ENCODE results near the gene CYP26B1.

Gene CYP26B1

DNA sequence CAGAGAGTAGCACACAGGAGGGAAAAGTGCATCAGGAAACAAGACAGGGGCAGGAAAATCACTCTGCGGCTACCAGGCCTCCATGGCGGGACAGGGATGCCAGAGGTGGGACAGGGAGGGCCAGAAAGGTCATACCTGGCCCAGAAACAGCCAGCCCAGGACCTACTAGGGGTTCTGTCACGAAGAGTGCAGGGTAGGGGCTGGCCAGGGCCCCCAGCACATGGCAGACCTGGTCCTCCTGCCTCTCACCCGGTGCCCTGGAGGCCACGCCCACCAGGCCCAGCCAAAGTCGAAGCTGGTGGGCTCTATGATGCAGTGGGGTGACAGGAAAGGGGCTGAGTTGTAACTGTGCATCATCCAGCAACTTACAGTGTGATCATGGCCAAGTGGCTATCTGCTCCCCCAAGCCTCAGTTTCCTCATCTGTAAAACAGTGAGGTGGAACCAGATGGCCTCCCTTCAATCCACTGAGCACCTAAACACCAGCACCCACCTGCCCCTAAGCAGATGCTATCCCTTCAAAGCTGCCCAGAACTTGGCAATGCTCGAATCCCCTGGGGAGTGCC lies 10.6 kb downstream of the CYP26B1 start:
- no peak for TF ChIP-seq JUND (IDR thresholded peaks at IDR 0.05; ENCODE audit: low read depth)
- no peak for DNase-seq (ENCODE audit: low read depth in 1 of 2, low spot score in 1 of 2)
- in situ Hi-C loops (cut with HindIII; ENCODE audit: low pct_unique_long_range_greater_than_20kb, low sequenced_read_pairs), result no loop called here

DNA sequence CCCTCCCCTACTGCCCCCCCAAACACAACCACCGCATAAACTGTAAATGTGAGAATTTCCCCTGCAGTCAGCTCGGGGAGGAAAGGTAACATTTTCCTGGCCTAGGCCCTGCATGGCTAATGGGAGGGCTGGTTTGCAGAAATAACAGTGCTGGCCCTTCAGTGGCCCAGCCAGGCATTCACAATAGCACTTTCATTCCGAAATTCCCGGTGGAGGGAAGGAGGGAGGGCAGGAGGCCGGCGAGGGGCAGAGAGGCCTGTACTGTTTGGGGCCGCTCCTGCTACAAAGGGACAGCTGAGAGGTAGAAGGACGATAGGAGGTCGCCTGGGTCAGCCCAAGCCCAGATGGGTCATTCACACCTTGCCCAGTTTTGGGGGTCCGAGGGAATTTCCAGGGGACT lies 11.3 kb downstream of the CYP26B1 start:
- no peak for DNase-seq (ENCODE audit: low read depth in 1 of 2, low spot score in 1 of 2)
- in situ Hi-C loops (cut with HindIII; ENCODE audit: low pct_unique_long_range_greater_than_20kb, low sequenced_read_pairs), result no loop called here
- TF ChIP-seq JUND (IDR thresholded peaks at IDR 0.05; ENCODE audit: low read depth), result no peak

DNA sequence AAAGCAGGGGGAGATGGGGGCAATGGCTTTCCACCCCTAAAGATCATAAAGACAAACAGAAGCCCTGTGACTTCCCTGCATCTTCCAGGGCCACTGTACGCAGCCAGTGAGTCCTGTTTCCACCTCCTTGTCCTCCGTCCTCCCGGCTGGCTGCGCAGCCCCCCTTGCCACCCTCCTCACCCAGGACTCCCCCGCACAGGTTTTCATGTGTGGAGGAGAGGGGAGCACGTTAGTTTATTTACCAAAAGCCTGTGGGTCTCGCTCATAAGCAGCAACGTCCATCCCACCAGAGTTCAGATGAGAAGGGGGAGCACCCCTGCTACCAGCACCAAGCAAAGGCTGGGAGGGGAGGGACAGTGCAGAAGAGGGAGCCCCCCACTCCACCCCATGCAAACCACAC lies 11.7 kb downstream of the CYP26B1 start:
- in situ Hi-C loops (cut with HindIII; ENCODE audit: low pct_unique_long_range_greater_than_20kb, low sequenced_read_pairs), result no loop called here
- no peak for DNase-seq (ENCODE audit: low read depth in 1 of 2, low spot score in 1 of 2)
- no peak for TF ChIP-seq JUND (IDR thresholded peaks at IDR 0.05; ENCODE audit: low read depth)

DNA sequence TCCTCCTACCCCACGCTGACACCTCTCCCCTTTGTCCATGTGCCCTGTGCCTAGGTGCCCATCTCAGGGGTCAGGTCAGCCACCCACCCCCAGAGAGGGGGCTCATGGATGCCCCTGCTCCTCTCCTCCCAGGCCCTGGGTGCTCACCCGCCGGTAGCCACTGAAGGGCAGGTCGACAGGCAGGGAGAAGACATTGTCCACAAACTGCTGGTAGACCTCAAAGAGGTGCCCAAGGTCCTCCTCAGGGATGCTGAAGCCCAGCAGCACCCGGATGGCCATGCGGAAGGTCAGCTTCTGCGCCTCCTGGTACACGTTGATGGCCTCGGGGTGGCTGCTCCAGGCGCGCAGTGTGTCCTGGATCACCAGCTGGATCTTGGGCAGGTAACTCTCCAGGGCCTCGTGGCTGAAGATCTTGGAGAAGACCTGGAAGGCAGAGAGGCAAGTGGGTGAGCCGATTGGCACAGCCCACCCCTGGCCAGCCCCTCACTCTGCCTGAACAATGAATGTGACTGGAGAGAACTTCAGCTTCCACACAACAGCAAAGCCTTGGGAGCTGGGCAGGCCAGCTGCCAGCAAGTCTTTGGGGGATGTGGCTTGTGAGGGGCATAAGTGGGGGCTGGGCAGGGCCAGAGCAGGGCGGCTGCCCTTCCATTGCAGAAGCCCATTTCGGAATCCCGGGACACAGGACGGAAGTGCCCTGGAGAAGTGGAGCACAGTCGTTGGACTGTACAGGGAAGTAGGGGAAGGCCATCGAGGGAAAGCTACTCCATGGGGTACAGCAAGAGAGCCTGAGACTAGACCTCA lies 12.5 kb downstream of the CYP26B1 start:
- DNase-seq (ENCODE audit: low read depth in 1 of 2, low spot score in 1 of 2), result no peak
- no peak for TF ChIP-seq JUND (IDR thresholded peaks at IDR 0.05; ENCODE audit: low read depth)
- in situ Hi-C loops (cut with HindIII; ENCODE audit: low pct_unique_long_range_greater_than_20kb, low sequenced_read_pairs), result no loop called here

DNA sequence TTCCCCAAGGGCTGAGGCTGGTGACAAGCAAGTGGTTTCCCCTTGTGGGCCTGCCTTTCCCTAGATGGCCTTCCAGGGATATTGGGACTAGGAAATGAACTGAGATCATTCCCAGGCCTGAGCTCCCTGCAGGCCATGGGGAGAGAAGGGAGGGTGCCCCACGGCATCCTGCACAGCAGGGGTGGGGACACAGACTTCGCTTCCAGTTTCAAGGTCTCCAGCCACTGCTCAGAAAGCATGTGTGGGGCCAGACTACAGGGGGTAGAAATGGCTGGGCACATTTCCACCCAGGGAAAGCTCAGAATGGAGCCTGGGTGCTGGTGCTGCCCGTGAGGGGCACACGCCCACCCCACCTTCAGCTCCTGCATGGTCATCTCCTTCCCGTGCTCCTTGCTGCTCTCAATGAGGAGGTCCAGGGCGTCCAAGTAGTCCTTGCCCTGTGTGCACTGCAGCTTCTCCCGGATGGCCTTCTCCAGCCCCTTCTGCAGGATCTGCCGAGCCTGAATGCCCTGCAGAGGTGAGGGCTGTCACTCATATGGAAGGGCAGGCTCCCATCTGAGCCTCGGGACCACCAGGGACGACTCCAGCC lies 13.2 kb downstream of the CYP26B1 start:
- DNase-seq (ENCODE audit: low read depth in 1 of 2, low spot score in 1 of 2), result no peak
- in situ Hi-C loops (cut with HindIII; ENCODE audit: low pct_unique_long_range_greater_than_20kb, low sequenced_read_pairs), result no loop called here

DNA sequence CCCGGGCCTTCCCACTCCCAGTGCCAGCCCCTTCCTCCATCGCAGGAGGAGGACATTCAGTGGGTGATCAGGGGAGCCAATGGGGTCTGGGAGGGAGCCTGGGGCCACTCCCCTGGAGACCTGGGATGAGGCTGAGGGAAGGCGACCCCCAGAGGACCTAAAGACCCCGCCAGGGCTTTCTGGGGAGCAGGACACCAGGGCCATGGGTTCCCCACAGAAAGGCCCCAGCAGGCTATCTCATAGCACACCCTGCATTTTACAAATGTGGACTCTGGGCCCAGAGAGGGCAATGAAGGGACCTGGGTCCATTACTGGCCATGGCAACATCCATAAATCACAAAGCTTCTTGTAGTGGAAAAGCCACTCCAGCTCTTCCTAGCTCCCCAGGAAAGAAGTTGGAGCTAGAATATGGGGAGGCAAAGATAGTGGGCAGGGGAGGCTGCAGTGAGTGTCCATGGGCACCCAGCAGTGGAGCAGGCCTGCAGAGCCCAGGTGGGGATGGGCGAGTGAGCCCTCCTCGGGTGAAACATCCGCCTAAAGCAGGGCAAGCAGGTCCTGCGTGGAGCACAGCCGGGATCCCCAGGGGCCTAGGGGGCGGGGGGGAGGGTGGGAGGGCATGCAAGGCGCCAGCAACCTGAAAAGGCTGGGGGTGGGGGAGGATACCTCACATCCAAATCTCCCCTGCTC lies 13.8 kb downstream of the CYP26B1 start:
- in situ Hi-C loops (cut with HindIII; ENCODE audit: low pct_unique_long_range_greater_than_20kb, low sequenced_read_pairs), result no loop called here
- no peak for DNase-seq (ENCODE audit: low read depth in 1 of 2, low spot score in 1 of 2)
- no peak for TF ChIP-seq JUND (IDR thresholded peaks at IDR 0.05; ENCODE audit: low read depth)

More for the DNA sequence above, 13.2 kb downstream of the CYP26B1 start:
- no peak for TF ChIP-seq JUND (IDR thresholded peaks at IDR 0.05; ENCODE audit: low read depth)

DNA sequence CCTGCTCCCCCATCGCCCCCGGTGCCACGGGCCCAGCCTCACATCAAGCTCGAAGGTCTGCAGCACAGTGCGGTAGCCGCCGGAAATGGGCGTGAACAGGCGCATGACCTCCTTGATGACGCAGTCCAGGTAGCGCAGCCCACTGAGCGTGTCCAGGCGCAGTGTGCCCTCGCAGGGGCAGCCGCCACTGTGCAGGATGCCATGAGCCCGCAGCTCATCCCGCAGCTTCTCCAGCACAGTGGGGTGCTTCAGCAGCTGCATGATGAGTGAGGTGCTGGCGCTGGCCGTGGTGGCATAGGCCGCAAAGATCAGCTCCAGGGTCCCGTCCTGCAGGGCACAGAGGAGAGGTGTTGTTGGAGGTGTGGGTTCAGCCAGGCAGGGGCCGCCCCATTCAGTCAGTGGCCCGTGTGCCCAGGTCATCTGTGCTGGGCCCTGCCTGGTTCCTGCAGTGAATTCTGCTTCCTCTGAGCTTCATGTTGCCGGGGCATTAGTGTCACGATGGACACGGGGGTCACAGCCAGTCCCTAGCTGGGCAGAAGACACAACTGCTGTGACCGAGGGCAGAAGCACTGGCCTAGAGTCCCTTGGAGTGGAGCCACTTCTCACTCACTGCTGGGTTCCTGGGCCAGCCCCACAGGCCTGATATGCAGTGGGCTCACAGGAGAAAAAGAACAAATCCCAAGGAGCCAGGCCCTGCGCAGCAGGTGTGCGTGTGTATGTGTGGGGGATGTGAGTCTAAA lies 14.5 kb downstream of the CYP26B1 start:
- in situ Hi-C loops (cut with HindIII; ENCODE audit: low pct_unique_long_range_greater_than_20kb, low sequenced_read_pairs), result no loop called here
- no peak for DNase-seq (ENCODE audit: low read depth in 1 of 2, low spot score in 1 of 2)
- TF ChIP-seq JUND (IDR thresholded peaks at IDR 0.05; ENCODE audit: low read depth), result no peak

DNA sequence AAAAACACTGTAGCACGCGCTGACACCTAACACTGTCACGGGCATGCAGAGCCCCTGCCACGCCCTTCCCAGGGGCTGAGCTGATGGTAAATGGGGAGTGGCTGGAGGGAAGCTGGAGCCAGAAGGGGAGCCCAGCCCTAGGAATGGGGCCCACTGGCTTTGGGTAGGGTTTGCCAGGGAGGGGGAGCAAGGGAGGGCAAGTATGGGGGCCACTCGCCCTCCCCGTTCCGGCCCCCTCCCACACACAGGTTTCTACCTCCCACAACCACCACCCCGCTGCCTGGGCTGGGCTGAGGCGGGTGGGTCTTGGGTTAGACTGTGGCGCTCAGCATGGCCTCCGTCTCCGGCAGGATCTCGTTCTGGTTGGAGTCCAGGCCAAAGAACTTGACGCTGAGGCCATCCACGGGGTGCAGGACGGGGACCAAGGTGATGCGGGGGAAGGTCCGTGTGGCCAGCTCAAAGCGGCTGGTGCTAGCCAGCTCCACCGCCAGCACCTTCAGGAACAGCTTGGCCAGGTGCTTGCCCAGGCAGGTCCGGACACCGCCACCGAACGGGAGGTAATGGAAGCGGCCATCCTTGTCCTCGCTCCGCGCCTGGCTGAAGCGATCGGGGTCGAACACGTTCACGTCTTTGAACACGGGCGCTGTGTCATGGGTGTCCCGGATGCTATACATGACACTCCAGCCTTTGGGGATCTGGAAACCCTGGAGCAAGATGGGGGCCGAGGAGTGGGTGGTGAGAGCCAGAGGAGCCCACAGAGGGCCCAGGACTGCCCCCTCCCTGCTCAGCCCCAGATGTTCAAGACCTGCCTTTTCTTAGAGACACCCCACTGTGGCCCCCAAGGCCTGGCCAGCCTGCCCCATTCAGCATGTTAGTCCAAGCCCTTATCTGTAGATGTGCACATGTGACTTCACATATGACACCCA lies 15.5 kb downstream of the CYP26B1 start:
- in situ Hi-C loops (cut with HindIII; ENCODE audit: low pct_unique_long_range_greater_than_20kb, low sequenced_read_pairs), result no loop called here
- DNase-seq (ENCODE audit: low read depth in 1 of 2, low spot score in 1 of 2), result no peak
- TF ChIP-seq JUND (IDR thresholded peaks at IDR 0.05; ENCODE audit: low read depth), result no peak

DNA sequence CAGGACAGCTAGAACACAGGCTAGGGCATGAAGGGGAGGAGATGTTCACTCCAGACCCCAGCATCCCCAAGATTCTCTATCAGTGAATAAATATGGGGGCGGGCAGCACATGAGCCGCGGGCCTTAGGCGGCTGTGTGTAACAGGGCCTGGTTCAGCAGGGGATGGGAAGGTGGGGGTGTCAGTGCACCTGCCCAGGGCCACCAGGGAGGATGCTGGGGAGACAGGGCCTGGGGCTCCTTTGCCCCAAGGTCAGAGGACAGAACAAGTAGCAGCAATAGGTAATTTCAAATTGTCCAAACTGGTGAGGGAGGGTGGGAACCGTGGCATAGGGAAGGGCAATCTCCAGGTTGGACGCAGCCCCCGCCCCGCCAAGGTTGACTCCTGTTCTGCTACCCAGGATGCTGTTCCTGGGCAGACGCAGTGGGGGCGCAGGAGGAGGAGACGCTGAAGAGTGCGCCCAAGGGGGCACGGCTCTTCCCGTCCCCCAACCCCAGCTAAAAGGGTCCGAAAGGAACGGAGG lies 16.2 kb downstream of the CYP26B1 start:
- TF ChIP-seq JUND (IDR thresholded peaks at IDR 0.05; ENCODE audit: low read depth), result no peak
- DNase-seq (ENCODE audit: low read depth in 1 of 2, low spot score in 1 of 2), result no peak
- in situ Hi-C loops (cut with HindIII; ENCODE audit: low pct_unique_long_range_greater_than_20kb, low sequenced_read_pairs), result no loop called here

DNA sequence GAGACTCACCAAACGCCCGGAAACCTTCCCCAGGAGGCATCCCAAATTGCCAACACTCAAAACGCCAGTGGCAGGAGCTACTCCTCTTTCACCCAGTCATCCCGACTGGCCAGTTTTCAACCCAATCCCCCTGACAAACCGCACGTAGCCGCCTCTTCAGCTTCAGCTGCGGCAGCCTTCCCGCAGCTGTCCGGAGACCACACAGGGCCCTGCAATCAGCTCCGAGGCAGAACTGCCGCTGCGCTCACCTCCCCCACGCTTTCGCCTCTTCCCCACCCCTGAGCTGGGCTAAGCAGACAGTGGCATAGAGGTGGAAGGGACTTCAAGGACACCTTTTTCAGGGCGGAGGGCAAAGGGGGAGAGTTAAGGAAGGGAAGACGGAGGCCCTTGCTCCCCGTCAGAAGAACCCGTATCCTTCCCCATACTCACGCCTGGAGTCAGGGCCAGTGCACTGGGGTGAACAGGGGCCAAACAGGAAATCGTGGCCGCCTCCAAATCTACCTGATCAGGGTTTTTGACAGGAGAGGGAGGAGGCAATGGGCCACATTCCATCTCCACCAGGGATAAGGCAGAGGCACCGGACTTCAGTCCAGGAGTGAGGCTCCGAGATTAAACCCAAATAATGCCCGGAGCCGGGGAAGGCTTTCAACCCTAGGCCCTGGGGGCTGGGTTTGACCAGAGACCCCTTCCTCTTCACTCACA lies 16.9 kb downstream of the CYP26B1 start:
- in situ Hi-C loops (cut with HindIII; ENCODE audit: low pct_unique_long_range_greater_than_20kb, low sequenced_read_pairs), result no loop called here
- DNase-seq (ENCODE audit: low read depth in 1 of 2, low spot score in 1 of 2), result no peak
- TF ChIP-seq JUND (IDR thresholded peaks at IDR 0.05; ENCODE audit: low read depth), result no peak

Data from T47D (cell line).